Keratinocyte (primary cell): ENCODE data around the gene SMYD1. TPM values are rescaled to one million over a fixed set of nuclear protein-coding genes. Genes with fewer than 3 reads are reported as not detected.

ENCODE experiments used
- DNase-seq: peaks from one replicate; pipeline ENCODE4 v3.0.0-alpha.2; 2011; ENCODE audit warnings: low read depth, missing footprints, low spot score
- FAIRE-seq: peaks from 2 replicates; lab custom pipeline; 2011; peaks lifted over from hg19 to GRCh38; lab: Jason Lieb, UNC
- H2AFZ ChIP-seq: 2 replicates; pipeline ENCODE4 v1.6.0; 2012; ENCODE audit warnings: low read length, control low read depth, inconsistent platforms; ENCODE audit not compliant: control insufficient read depth
- H3K27ac ChIP-seq: 2 replicates; pipeline ENCODE4 v1.5.1; 2011; ENCODE audit warnings: low read length; ENCODE audit not compliant: control insufficient read depth, insufficient read depth
- H3K27me3 ChIP-seq: 3 replicates; pipeline ENCODE4 v1.6.0; 2011; ENCODE audit warnings: low read length; ENCODE audit not compliant: control insufficient read depth, insufficient read depth; ENCODE audit errors: extremely low read depth
- H3K36me3 ChIP-seq, 2 experiments: 2 replicates in 1 of 2; 3 replicates in 1 of 2; pipeline ENCODE4 v1.5.1; 2011; ENCODE audit warnings: low read length in 2 of 2, mild to moderate bottlenecking in 1 of 2; ENCODE audit not compliant: control insufficient read depth in 2 of 2, insufficient read depth in 2 of 2; ENCODE audit errors: extremely low read depth in 1 of 2
- H3K4me1 ChIP-seq: 3 replicates; pipeline ENCODE4 v1.5.1; 2011; ENCODE audit warnings: low read length; ENCODE audit not compliant: control insufficient read depth, insufficient read depth; ENCODE audit errors: extremely low read depth
- H3K4me2 ChIP-seq: 3 replicates; pipeline ENCODE4 v1.6.0; 2011; ENCODE audit warnings: low read depth, low read length; ENCODE audit not compliant: control insufficient read depth, insufficient read depth; ENCODE audit errors: extremely low read depth
- H3K4me3 ChIP-seq, 3 experiments: fragments of 200-600 bp in 1 of 3; sonication (generic) in 1 of 3; 2 replicates in 2 of 3; 3 replicates in 1 of 3; pipeline ENCODE4 v1.5.1; 2011 to 2016; ENCODE audit warnings: low read length in 3 of 3, mild to moderate bottlenecking in 3 of 3, control low read depth in 2 of 3, inconsistent platforms in 1 of 3, low read depth in 1 of 3, mixed read lengths in 1 of 3, mixed run types in 1 of 3, moderate library complexity in 1 of 3; ENCODE audit not compliant: control insufficient read depth in 2 of 3, insufficient read depth in 2 of 3; ENCODE audit errors: extremely low read depth in 1 of 3
- H3K79me2 ChIP-seq: 2 replicates; pipeline ENCODE4 v1.6.0; 2012; ENCODE audit warnings: low read length; ENCODE audit not compliant: control insufficient read depth, insufficient read depth
- H3K9ac ChIP-seq: 3 replicates; pipeline ENCODE4 v1.6.0; 2011; ENCODE audit warnings: low read length; ENCODE audit not compliant: control insufficient read depth, insufficient read depth; ENCODE audit errors: extremely low read depth
- H3K9me1 ChIP-seq: 3 replicates; pipeline ENCODE4 v1.6.0; 2011; ENCODE audit warnings: low read length; ENCODE audit not compliant: control insufficient read depth, insufficient read depth; ENCODE audit errors: extremely low read depth
- H3K9me3 ChIP-seq: 2 replicates; pipeline ENCODE4 v1.5.1; 2012; ENCODE audit warnings: low read depth, low read length; ENCODE audit not compliant: control insufficient read depth
- H4K20me1 ChIP-seq: 3 replicates; pipeline ENCODE4 v1.6.0; 2011; ENCODE audit warnings: low read length; ENCODE audit not compliant: control insufficient read depth, insufficient read depth; ENCODE audit errors: extremely low read depth
- EZH2 ChIP-seq: IDR thresholded peaks from one replicate; pipeline ENCODE4 v1.6.1; 2012; ENCODE audit warnings: inconsistent platforms, mild to moderate bottlenecking, low read length, moderate library complexity
- dilution Hi-C: fragments of 300-500 bp; cut with MboI; formaldehyde crosslinking; loops from one replicate; pipeline ENCODE4 v1.7.0; 2020; ENCODE audit warnings: low sequenced_read_pairs; ENCODE audit not compliant: extremely low pct_ligation_motif_present
- polyA plus RNA-seq, 5 experiments: library from polyadenylated mRNA; depleted of rRNA in 3 of 5; stranded (reverse) in 3 of 5; stranded (forward) in 1 of 5; unstranded in 1 of 5; fragments of >200 nt; gene quantifications; 1 replicate in 1 of 5; 2 replicates in 3 of 5; 3 replicates in 1 of 5; pipeline versions ENCODE4 v1.2.1 to v1.2.3, GENCODE V29; 2011 to 2012; ENCODE audit warnings: missing spikeins in 2 of 5, low read depth in 1 of 5, low replicate concordance in 1 of 5
- TF ChIP-seq, protein P1 (sequence below), 3 experiments: IDR thresholded peaks in 1 of 3; conservative IDR thresholded peaks in 1 of 3; optimal IDR thresholded peaks in 1 of 3; 2 replicates in 2 of 3; 3 replicates in 1 of 3; pipeline versions ENCODE3 to v1.5.1; 2011; ENCODE audit warnings: low read length in 3 of 3, mild to moderate bottlenecking in 3 of 3, moderate library complexity in 2 of 3, control low read depth in 1 of 3, inconsistent platforms in 1 of 3; ENCODE audit not compliant: insufficient read depth in 2 of 3; ENCODE audit errors: extremely low read depth in 1 of 3

Gene SMYD1
- polyA plus RNA-seq, 1 donor (not counting 4 experiments of a cell fraction or from before 2014, with no cell fraction given): not detected

- no peaks in the 10 kb centered on the region for H4K20me1 ChIP-seq
- no peak overlapping the region for H3K27ac ChIP-seq
- H3K9me1 ChIP-seq: no peaks in the 10 kb centered on the region
- H3K9me3 ChIP-seq: no peaks in the 10 kb centered on the region
- no peaks in the 10 kb centered on the region for H3K36me3 ChIP-seq
- no peaks in the 10 kb centered on the region for H3K79me2 ChIP-seq
- DNase-seq: no peak
- H3K27me3 ChIP-seq: peaks cover 3% of the 10 kb centered on the region
- no peak overlapping the region for H3K9ac ChIP-seq
- no peak for FAIRE-seq
- dilution Hi-C loops: no loop called here
- no peak overlapping the region for H2AFZ ChIP-seq
- no peaks in the 10 kb centered on the region for H3K4me1 ChIP-seq
- TF ChIP-seq, protein P1, sequence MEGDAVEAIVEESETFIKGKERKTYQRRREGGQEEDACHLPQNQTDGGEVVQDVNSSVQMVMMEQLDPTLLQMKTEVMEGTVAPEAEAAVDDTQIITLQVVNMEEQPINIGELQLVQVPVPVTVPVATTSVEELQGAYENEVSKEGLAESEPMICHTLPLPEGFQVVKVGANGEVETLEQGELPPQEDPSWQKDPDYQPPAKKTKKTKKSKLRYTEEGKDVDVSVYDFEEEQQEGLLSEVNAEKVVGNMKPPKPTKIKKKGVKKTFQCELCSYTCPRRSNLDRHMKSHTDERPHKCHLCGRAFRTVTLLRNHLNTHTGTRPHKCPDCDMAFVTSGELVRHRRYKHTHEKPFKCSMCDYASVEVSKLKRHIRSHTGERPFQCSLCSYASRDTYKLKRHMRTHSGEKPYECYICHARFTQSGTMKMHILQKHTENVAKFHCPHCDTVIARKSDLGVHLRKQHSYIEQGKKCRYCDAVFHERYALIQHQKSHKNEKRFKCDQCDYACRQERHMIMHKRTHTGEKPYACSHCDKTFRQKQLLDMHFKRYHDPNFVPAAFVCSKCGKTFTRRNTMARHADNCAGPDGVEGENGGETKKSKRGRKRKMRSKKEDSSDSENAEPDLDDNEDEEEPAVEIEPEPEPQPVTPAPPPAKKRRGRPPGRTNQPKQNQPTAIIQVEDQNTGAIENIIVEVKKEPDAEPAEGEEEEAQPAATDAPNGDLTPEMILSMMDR (optimal IDR thresholded peaks at IDR 0.05 in 1 of 3, IDR thresholded peaks at IDR 0.05 in 1 of 3, conservative IDR thresholded peaks at IDR 0.05 in 1 of 3; ENCODE audit: extremely low read depth in 1 of 3, insufficient read depth in 2 of 3, low read length in 3 of 3): no peak
- TF ChIP-seq EZH2: no peak
- H3K4me3 ChIP-seq: no peak overlapping the region
- H3K4me2 ChIP-seq: no peak overlapping the region
Measured at GRCh38 chr2:88125924-88126771, 58.5 kb downstream of the SMYD1 start.

DNA sequence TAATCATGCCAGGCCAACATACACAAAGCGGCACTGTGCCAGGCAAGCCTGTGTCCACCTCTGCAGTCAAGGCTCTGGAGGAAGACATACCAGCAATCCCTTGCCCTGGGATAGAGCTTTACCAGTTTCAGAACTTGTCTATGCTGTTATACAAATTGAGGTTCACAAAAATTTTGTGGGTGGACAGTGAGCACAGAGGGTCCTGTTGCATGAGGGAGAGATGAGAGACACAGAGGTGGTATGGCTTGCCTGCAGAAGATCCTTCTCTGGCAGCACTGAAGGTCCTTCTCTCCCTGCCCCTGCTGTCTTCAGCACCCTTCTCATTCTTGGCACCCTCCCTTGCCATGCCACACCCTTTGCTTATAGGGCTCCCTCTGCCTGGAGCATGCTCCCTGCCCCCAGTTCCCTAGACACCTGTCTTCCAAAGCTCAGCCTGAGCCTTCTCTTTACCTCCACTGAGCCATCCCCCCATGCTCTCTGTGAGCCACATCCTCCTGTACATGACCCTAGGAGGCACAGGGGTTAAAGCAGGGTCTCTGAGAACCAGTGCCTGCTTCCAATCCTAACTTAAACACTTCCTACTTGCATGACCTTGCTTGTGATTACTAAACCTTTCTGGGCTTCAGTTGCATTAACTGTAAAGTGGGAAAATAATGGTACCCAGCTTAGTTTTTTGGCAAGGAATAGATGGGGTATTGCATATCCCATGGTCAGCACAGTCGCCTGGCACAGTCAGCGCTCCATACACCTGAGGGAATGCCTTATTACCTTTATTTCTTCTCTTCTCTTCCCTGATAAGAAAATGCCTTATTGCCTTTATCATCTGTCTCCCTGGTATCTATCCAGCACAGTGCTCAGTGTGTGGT lies 59.4 kb downstream of the SMYD1 start:
- Histone ChIP-seq H2AFZ (no peak overlapping the region), H3K79me2 (no peaks in the 10 kb centered on the region), H3K9ac (no peak overlapping the region), H4K20me1 (no peaks in the 10 kb centered on the region), H3K4me2 (no peak overlapping the region), H3K4me3 (no peak overlapping the region), H3K9me3 (no peaks in the 10 kb centered on the region), H3K9me1 (no peaks in the 10 kb centered on the region), H3K27ac (no peak overlapping the region), H3K36me3 (no peaks in the 10 kb centered on the region), H3K4me1 (no peaks in the 10 kb centered on the region), H3K27me3 (peaks cover 3% of the 10 kb centered on the region)
- dilution Hi-C loops: no loop called here
- DNase-seq (no peak), FAIRE-seq (no peak)
- no peak for TF ChIP-seq EZH2
- TF ChIP-seq, protein P1 (optimal IDR thresholded peaks at IDR 0.05 in 1 of 3, IDR thresholded peaks at IDR 0.05 in 1 of 3, conservative IDR thresholded peaks at IDR 0.05 in 1 of 3; ENCODE audit: extremely low read depth in 1 of 3, insufficient read depth in 2 of 3, low read length in 3 of 3): no peak
